Breast epithelium (tissue), 4 donors: ENCODE results near the gene PFN1. TPM values are rescaled to one million over a fixed set of nuclear protein-coding genes. Genes with fewer than 3 reads are reported as not detected.

ENCODE experiments used
- DNase-seq, 2 donors: peaks; one replicate each; pipeline ENCODE4 v3.0.0-alpha.2; 2019; ENCODE audit warnings: low spot score in 2 of 2
- H3K27ac ChIP-seq, 2 donors: fragments of 200-600 bp; sonication (generic) in 1 of 2; one replicate each; pipeline ENCODE4 v1.5.1; 2016 to 2019; ENCODE audit warnings: mild to moderate bottlenecking in 1 of 2
- H3K27me3 ChIP-seq, 2 donors: fragments of 200-600 bp; sonication (generic) in 1 of 2; one replicate each; pipeline versions ENCODE4 v1.5.1 to v1.6.0; 2017 to 2019; ENCODE audit warnings: control low read depth in 1 of 2, mild to moderate bottlenecking in 1 of 2
- H3K36me3 ChIP-seq: fragments of 200-600 bp; one replicate; pipeline ENCODE4 v1.5.1; 2019
- H3K4me1 ChIP-seq, 2 donors: fragments of 200-600 bp; sonication (generic); one replicate each; pipeline ENCODE4 v1.5.1; 2016 to 2019; ENCODE audit warnings: control low read depth in 1 of 2
- H3K4me3 ChIP-seq, 3 donors: fragments of 200-600 bp; sonication (generic); 1 replicate in 2 of 3; 2 replicates in 1 of 3; pipeline ENCODE4 v1.5.1; 2016 to 2019; ENCODE audit warnings: mild to moderate bottlenecking in 3 of 3, moderate library complexity in 2 of 3
- H3K9me3 ChIP-seq, 2 donors: fragments of 200-600 bp; sonication (generic) in 1 of 2; one replicate each; pipeline ENCODE4 v1.5.1; 2016 to 2019; ENCODE audit warnings: control low read depth in 1 of 2
- CTCF ChIP-seq, 3 donors: fragments of 450-650 bp; IDR thresholded peaks; one replicate each; pipeline ENCODE4 v1.5.1; 2016 to 2017; ENCODE audit warnings: antibody characterized with exemption in 3 of 3, mild to moderate bottlenecking in 3 of 3, moderate library complexity in 3 of 3
- POLR2A ChIP-seq: fragments of 450-650 bp; IDR thresholded peaks from one replicate; pipeline ENCODE4 v1.6.1; 2016; ENCODE audit warnings: antibody characterized with exemption, mild to moderate bottlenecking, moderate library complexity
- POLR2AphosphoS5 ChIP-seq, 3 donors: sonication (generic); formaldehyde crosslinking; IDR thresholded peaks; one replicate each; pipeline ENCODE4 v1.6.1; 2017; ENCODE audit warnings: antibody characterized with exemption in 3 of 3
- intact Hi-C: fragments of 100-400 bp; cut with DNase I; formaldehyde crosslinking; loops from one replicate; pipeline ENCODE4 v1.15.1; 2023; ENCODE audit warnings: low total_unique reads
- total RNA-seq, 3 donors: library from RNA; depleted of rRNA; stranded (reverse); fragments of >200 nt; gene quantifications; one replicate each; pipeline ENCODE4 v1.1.0, GENCODE V29; 2016

PFN1 gene
- total RNA-seq, 3 donors from 2014 or later = 290 to 487 (median 379) TPM

DNA sequence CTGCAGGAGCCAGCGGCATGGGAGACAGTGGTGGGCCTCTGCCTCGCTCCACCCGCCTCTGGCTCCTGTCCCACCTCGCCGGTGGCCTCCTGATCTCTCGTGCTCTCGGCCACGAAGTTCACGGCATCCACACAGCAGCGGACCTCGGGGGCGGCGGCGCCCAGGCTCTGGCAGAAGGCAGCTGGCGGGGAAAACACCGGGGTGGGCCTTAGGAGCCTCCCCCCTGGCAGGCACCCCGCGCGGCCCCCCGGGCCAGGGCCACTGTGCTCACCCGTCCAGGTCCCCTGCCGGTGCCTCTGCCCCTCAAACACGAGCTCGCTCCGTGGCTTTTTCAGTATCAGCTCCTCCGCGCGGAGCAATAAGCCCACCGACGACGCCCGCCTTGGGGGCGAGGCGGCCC, 49.4 kb downstream of the PFN1 start:
- peaks cover 0 to 3% of the 10 kb centered on the region in 2 donors for H3K4me1 ChIP-seq
- H3K27me3 ChIP-seq = no peaks in the 10 kb centered on the region
- intact Hi-C loops = no loop called here
- H3K27ac ChIP-seq = peak overlapping the region; percentile 83 to 91
- H3K4me3 ChIP-seq = peak overlapping the region; percentile 47 to 73 (median 67)
- no peak for TF ChIP-seq POLR2AphosphoS5 (IDR thresholded peaks at IDR 0.05)
- no peak for TF ChIP-seq POLR2A
- no peak for TF ChIP-seq CTCF (IDR thresholded peaks at IDR 0.05)
- H3K9me3 ChIP-seq = no peaks in the 10 kb centered on the region
- H3K36me3 ChIP-seq = peaks cover 6% of the 10 kb centered on the region
- DNase-seq = no peak

DNA sequence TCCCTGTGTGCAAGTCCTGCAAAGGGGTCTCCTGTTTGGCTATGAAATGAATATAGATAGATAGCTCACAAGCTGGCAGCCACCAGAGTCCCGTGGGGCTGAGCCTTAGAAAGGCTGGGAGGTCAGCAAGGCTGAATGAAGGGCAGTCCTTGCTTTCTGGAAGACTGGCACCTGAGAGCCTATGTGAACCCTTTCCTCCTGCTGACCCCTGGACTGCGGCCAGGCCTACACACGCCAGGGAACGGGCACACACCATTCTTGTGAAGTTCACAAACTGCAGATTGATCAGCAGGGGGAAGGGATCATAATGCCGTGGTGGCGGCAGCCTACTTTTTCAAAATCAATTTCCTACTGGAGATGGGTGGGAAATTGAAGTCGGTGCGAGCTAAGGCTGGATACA, 50.0 kb downstream of the PFN1 start:
- intact Hi-C loops = no loop called here
- no peak for DNase-seq

DNA sequence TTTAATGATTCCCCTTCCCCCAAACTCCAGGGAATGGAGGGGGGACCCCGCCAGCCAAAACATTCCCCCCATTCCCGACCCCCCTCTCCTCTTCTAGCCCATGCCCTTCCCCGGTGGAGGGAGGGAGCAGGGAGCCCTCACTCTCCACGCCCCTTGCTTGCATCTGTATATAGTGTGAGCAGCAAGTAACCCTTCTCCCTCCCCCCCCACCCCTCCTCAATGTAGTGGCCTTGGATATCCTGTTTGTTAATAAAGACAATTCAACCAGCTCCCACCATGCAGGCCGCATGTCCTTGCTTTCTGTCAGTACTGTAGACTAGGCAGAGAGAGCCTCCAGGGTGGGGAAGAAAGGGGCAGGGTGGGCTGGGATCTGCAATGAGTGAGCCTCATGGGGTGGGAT, 50.5 kb downstream of the PFN1 start:
- intact Hi-C loops = no loop called here
- no peaks in the 10 kb centered on the region for H3K9me3 ChIP-seq
- TF ChIP-seq POLR2AphosphoS5 (IDR thresholded peaks at IDR 0.05) = no peak
- no peak for TF ChIP-seq POLR2A
- H3K36me3 ChIP-seq = peaks cover 6% of the 10 kb centered on the region
- no peak overlapping the region for H3K4me3 ChIP-seq
- no peaks in the 10 kb centered on the region for H3K27me3 ChIP-seq
- peak overlapping the region in 1 of 2 donors; percentile 15 for H3K27ac ChIP-seq
- no peak for DNase-seq
- H3K4me1 ChIP-seq = peaks cover 0 to under 1% of the 10 kb centered on the region in 2 donors

More for the DNA sequence above, 50.0 kb downstream of the PFN1 start:
- Histone ChIP-seq H3K27me3 (no peaks in the 10 kb centered on the region), H3K4me3 (peak overlapping the region in 2 of 3 donors; percentile 67 to 73), H3K36me3 (peaks cover 6% of the 10 kb centered on the region), H3K4me1 (peaks cover 0 to 3% of the 10 kb centered on the region in 2 donors), H3K9me3 (no peaks in the 10 kb centered on the region), H3K27ac (peak overlapping the region; percentile 15 to 91)
- no peak for TF ChIP-seq CTCF (IDR thresholded peaks at IDR 0.05)
- TF ChIP-seq POLR2AphosphoS5 (IDR thresholded peaks at IDR 0.05) = no peak
- TF ChIP-seq POLR2A = no peak

DNA sequence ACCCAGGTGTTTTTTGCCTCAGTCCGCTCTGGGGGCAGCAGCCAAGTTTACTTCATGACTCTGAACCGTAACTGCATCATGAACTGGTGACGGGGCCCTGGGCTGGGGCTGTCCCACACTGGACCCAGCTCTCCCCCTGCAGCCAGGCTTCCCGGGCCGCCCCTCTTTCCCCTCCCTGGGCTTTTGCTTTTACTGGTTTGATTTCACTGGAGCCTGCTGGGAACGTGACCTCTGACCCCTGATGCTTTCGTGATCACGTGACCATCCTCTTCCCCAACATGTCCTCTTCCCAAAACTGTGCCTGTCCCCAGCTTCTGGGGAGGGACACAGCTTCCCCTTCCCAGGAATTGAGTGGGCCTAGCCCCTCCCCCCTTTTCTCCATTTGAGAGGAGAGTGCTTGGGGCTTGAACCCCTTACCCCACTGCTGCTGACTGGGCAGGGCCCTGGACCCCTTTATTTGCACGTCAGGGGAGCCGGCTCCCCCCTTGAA, 51.1 kb downstream of the PFN1 start:
- Histone ChIP-seq H3K27me3 (no peaks in the 10 kb centered on the region), H3K27ac (no peak overlapping the region), H3K9me3 (no peaks in the 10 kb centered on the region), H3K4me3 (no peak overlapping the region), H3K4me1 (no peaks in the 10 kb centered on the region), H3K36me3 (peaks cover 6% of the 10 kb centered on the region)
- no peak for TF ChIP-seq POLR2A
- DNase-seq = no peak
- intact Hi-C loops = no loop called here

DNA sequence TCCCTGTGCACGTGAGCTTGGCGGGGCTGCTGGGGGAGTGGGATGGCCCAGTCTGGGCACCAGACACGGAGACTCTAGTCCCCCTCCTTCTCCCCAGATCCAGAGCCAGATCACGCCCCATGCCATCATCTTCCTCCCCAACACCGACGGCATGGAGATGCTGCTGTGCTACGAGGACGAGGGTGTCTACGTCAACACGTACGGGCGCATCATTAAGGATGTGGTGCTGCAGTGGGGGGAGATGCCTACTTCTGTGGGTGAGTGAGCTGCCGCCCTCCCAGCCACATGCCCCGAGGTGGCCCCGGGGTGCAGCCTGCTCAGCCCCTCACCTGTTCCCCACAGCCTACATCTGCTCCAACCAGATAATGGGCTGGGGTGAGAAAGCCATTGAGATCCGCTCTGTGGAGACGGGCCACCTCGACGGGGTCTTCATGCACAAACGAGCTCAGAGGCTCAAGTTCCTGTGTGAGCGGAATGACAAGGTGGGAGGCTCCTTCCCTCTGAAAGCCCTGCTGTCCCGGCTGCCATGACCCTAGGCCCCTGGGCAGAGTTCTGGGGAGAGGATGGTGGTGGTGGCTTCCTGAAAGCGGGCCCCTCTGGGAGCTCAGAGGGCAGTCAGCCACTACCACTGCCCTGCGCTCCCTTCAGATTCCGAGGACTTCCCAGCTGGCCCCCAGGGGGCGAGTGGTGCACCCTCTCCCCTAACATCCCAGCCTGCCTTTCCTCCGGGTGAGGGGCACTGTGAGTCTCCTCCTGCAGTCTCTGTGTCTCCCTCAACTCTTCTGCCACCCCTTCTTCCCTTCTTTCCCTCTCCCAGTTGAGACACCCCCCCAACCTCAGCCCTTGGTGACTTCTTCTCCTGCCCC, 51.8 kb downstream of the PFN1 start:
- peak overlapping the region in 1 of 2 donors; percentile 1 for H3K27ac ChIP-seq
- no peak overlapping the region for H3K4me3 ChIP-seq
- intact Hi-C loops = no loop called here
- H3K4me1 ChIP-seq = no peaks in the 10 kb centered on the region
- H3K36me3 ChIP-seq = peaks cover 6% of the 10 kb centered on the region
- no peaks in the 10 kb centered on the region for H3K9me3 ChIP-seq
- TF ChIP-seq POLR2AphosphoS5 (IDR thresholded peaks at IDR 0.05) (no peak), CTCF (IDR thresholded peaks at IDR 0.05) (no peak), POLR2A (no peak)
- no peak for DNase-seq
- no peaks in the 10 kb centered on the region for H3K27me3 ChIP-seq

DNA sequence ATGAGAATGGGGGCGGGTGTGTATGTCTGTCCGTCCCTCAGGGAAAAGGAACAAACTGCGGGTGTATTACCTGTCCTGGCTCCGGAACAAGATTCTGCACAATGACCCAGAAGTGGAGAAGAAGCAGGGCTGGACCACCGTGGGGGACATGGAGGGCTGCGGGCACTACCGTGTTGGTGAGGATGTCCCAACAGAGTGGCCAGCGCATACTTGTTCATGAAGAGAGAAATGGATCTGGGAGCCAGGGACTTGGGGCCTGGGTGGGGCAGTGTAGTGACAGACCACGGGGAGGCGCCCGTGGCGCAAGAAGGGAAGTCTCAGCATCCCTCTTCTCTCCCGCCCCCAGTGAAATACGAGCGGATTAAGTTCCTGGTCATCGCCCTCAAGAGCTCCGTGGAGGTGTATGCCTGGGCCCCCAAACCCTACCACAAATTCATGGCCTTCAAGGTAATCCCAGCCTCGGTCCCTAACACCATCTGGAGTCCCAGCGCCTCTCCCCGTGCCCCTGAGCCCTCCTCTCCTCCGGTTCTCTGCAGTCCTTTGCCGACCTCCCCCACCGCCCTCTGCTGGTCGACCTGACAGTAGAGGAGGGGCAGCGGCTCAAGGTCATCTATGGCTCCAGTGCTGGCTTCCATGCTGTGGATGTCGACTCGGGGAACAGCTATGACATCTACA, 52.5 kb downstream of the PFN1 start:
- Histone ChIP-seq H3K27me3 (no peaks in the 10 kb centered on the region), H3K36me3 (peaks cover 10% of the 10 kb centered on the region), H3K4me1 (no peaks in the 10 kb centered on the region), H3K9me3 (no peaks in the 10 kb centered on the region), H3K4me3 (no peak overlapping the region), H3K27ac (no peak overlapping the region)
- intact Hi-C loops = no loop called here
- TF ChIP-seq POLR2AphosphoS5 (IDR thresholded peaks at IDR 0.05) (no peak), CTCF (IDR thresholded peaks at IDR 0.05) (no peak), POLR2A (no peak)
- no peak for DNase-seq
